Prostate gland (tissue), 2 donors: Measurements from ENCODE around the gene TRIM29. TPM values are rescaled to one million over a fixed set of nuclear protein-coding genes. Genes with fewer than 3 reads are reported as not detected.

Experiments
- DNase-seq: peaks from one replicate; pipeline ENCODE4 v3.0.0-alpha.2; 2019; ENCODE audit warnings: low spot score
- H3K27ac ChIP-seq, 2 donors: fragments of 200-600 bp; sonication (generic); 2 replicates each; pipeline ENCODE4 v1.5.1; 2017 to 2019
- H3K27me3 ChIP-seq: fragments of 200-600 bp; sonication (generic); replicated peaks from 2 replicates; pipeline ENCODE4 v1.5.1; 2019; ENCODE audit not compliant: insufficient read depth
- H3K36me3 ChIP-seq, 2 donors: fragments of 200-600 bp; sonication (generic); 1 replicate in 1 of 2; 2 replicates in 1 of 2; pipeline versions ENCODE4 v1.5.1 to v1.8.1; 2017 to 2019
- H3K4me1 ChIP-seq: fragments of 200-600 bp; sonication (generic); replicated peaks from 2 replicates; pipeline ENCODE4 v1.5.1; 2019
- H3K4me3 ChIP-seq, 2 donors: fragments of 200-600 bp; sonication (generic); 2 replicates each; pipeline ENCODE4 v1.5.1; 2017 to 2019
- H3K9me3 ChIP-seq: fragments of 200-600 bp; sonication (generic); 2 replicates; pipeline ENCODE4 v1.5.1; 2017
- CTCF ChIP-seq, 4 experiments: fragments of 200-600 bp in 2 of 4; fragments of 450-650 bp in 2 of 4; sonication (generic) in 2 of 4; IDR thresholded peaks; 1 replicate in 3 of 4; 2 replicates in 1 of 4; pipeline ENCODE4 v1.5.1; 2016 to 2019; ENCODE audit warnings: antibody characterized with exemption in 4 of 4, mild to moderate bottlenecking in 2 of 4, moderate library complexity in 2 of 4
- POLR2A ChIP-seq: fragments of 450-650 bp; IDR thresholded peaks from one replicate; pipeline ENCODE4 v1.6.1; 2016; ENCODE audit warnings: antibody characterized with exemption, mild to moderate bottlenecking
- POLR2AphosphoS5 ChIP-seq: sonication (generic); formaldehyde crosslinking; IDR thresholded peaks from one replicate; pipeline ENCODE4 v1.6.1; 2017; ENCODE audit warnings: antibody characterized with exemption
- WGBS: methylation state at CpG from one replicate; pipeline ENCODE4 v1.1.5; 2018; 5-methylcytosine and 5-hydroxymethylcytosine counted together
- intact Hi-C: fragments of 100-400 bp; cut with DNase I; formaldehyde crosslinking; loops from one replicate; pipeline ENCODE4 v1.14.2; 2022
- total RNA-seq, 2 donors: library from RNA; depleted of rRNA; stranded (reverse); fragments of >200 nt; gene quantifications; one replicate each; pipeline ENCODE4 v1.1.0, GENCODE V29; 2016

Gene TRIM29
- total RNA-seq, 2 donors from 2014 or later = 73.7 to 126 TPM

DNA sequence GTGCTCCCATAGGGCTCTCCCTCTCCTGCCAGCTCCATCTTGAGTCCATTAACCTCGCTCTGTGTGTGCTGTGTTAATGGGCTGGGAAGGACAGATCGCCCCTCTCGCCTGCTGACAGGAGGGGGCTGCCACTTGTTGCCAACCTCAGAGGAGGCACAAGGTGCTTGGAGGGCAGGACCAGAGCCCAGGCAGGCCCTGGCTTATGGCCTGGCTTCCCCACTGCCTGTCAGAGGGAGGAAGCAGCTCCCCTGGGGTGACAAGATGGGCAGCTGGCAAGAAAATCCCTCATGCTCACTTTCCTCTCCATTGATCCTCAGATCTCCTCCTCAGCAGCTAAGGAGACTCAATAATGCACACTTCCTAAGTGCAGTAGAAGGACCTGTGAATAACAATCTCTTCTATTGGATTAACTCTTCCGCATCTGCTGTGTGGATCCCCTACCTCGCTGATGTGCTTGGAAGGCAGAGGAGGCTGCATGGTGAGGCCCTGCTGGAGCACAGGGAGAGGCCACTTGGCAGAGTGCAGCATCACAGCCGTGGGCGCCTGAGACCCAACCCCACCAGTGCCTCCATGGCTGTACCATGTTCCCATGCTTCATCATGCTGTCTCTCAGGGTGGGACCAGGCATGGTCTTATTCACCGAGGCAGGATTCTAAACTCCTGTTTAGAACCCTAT, 70.3 kb downstream of the TRIM29 start:
- Histone ChIP-seq H3K4me3 (no peak overlapping the region), H3K27me3 (no peaks in the 10 kb centered on the region), H3K36me3 (no peaks in the 10 kb centered on the region), H3K9me3 (no peaks in the 10 kb centered on the region), H3K4me1 (no peaks in the 10 kb centered on the region), H3K27ac (no peak overlapping the region)
- no peak for DNase-seq
- intact Hi-C loops = no loop called here
- 72% methylated on average over 8 of the region's 8 CpGs for WGBS
- TF ChIP-seq POLR2AphosphoS5 (no peak), POLR2A (no peak), CTCF (IDR thresholded peaks at IDR 0.05) (no peak)

- WGBS = 86% methylated on average over 11 of the region's 11 CpGs
- DNase-seq = no peak
These were observed 71.0 kb downstream of the TRIM29 start for GRCh38 chr11:120066738-120067437.

DNA sequence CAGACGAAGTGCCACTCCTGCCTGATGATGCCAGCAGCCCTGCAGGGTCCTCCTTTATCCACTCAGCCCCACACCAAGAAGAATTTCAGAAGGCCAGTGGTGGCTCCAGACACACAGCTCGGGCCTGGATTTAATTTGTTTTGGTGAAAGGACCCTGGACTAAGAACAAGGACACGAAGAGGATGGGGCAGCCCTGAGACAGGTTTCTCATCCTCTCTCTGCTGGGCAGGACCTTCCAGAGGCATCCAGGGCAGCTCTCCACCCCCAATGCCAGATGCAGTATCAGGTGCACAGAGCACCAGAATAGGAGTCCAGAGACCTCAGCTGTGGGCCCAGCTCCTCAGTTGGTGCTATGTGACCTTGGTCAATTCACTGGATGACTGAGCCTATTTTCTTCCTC, 72.0 kb downstream of the TRIM29 start:
- H3K27me3 ChIP-seq = no peaks in the 10 kb centered on the region
- no peaks in the 10 kb centered on the region for H3K9me3 ChIP-seq
- 93% methylated on average over 3 of the region's 3 CpGs for WGBS
- TF ChIP-seq POLR2A = no peak
- TF ChIP-seq POLR2AphosphoS5 = no peak
- TF ChIP-seq CTCF (IDR thresholded peaks at IDR 0.05) = no peak
- no peak for DNase-seq
- no peak overlapping the region for H3K4me3 ChIP-seq
- intact Hi-C loops = no loop called here
- no peaks in the 10 kb centered on the region for H3K36me3 ChIP-seq
- H3K27ac ChIP-seq = no peak overlapping the region
- no peaks in the 10 kb centered on the region for H3K4me1 ChIP-seq

More at GRCh38 chr11:120066738-120067437, 71.0 kb downstream of the TRIM29 start:
- intact Hi-C loops = no loop called here
- no peak overlapping the region for H3K27ac ChIP-seq
- H3K4me3 ChIP-seq = no peak overlapping the region
- H3K27me3 ChIP-seq = no peaks in the 10 kb centered on the region
- TF ChIP-seq CTCF (IDR thresholded peaks at IDR 0.05) = no peak
- no peak for TF ChIP-seq POLR2AphosphoS5
- TF ChIP-seq POLR2A = no peak
- no peaks in the 10 kb centered on the region for H3K4me1 ChIP-seq
- no peaks in the 10 kb centered on the region for H3K9me3 ChIP-seq
- H3K36me3 ChIP-seq = no peaks in the 10 kb centered on the region

DNA sequence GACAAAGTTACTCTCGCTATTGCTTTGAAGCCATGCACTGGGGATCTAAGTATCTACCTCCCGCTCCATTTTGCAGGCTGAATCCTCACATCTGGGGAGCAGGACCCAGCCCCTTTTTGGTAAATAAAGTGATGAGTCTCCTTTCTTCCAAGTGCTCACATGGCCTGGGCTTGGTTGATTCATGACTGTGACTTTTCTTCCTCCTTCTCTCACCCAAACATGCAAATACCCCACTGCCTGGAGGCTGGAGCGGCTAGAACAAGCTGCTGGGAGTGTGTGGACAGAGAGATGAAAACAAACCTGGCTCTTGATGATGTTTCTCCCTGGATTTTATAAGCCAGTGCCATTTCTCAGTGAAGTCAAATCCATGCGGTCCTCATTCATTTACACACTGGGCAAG, 72.7 kb downstream of the TRIM29 start:
- H3K27ac ChIP-seq = no peak overlapping the region
- intact Hi-C loops = no loop called here
- no peaks in the 10 kb centered on the region for H3K27me3 ChIP-seq
- H3K36me3 ChIP-seq = no peaks in the 10 kb centered on the region
- no peaks in the 10 kb centered on the region for H3K9me3 ChIP-seq
- TF ChIP-seq CTCF (IDR thresholded peaks at IDR 0.05) = no peak
- no peak for TF ChIP-seq POLR2AphosphoS5
- TF ChIP-seq POLR2A = no peak
- H3K4me1 ChIP-seq = no peaks in the 10 kb centered on the region
- H3K4me3 ChIP-seq = no peak overlapping the region
- no peak for DNase-seq
- WGBS = 90% methylated on average over 4 of the region's 4 CpGs

- Histone ChIP-seq H3K27ac (no peak overlapping the region), H3K9me3 (no peaks in the 10 kb centered on the region), H3K4me3 (no peak overlapping the region), H3K27me3 (no peaks in the 10 kb centered on the region), H3K36me3 (no peaks in the 10 kb centered on the region), H3K4me1 (no peaks in the 10 kb centered on the region)
- TF ChIP-seq POLR2AphosphoS5 = no peak
- no peak for TF ChIP-seq POLR2A
- 85% methylated on average over 7 of the region's 7 CpGs for WGBS
- no peak for DNase-seq
- intact Hi-C loops = no loop called here
These were observed 73.6 kb downstream of the TRIM29 start for GRCh38 chr11:120064341-120064740.
